Activated effector memory CD4-positive, alpha-beta T cell treated with Interleukin-2 at 50 U/mL for 16 hours (primary cell): ENCODE measurements around the gene BDH1.
"Not testable (repeated sequence)": the region's sequence is repeated elsewhere in the genome, so short reads cannot be mapped to it uniquely, and the experiment has no call there.

Source experiments
- DNase-seq: peaks from one replicate; pipeline ENCODE4 v3.0.0-alpha.2; 2020

BDH1 gene

GRCh38 chr3:197484204-197484901 lies 71.4 kb downstream of the BDH1 start:
- DNase-seq, result no peak

GRCh38 chr3:197482001-197482400 lies 73.8 kb downstream of the BDH1 start:
- DNase-seq, result no peak

- DNase-seq, result no peak
Measured at GRCh38 chr3:197480320-197480719, 75.4 kb downstream of the BDH1 start.

GRCh38 chr3:197478746-197479668 lies 76.8 kb downstream of the BDH1 start:
- DNase-seq, result no peak

GRCh38 chr3:197477816-197478215 lies 78.0 kb downstream of the BDH1 start:
- DNase-seq, result not testable (repeated sequence)

- DNase-seq, result no peak
Measured at GRCh38 chr3:197475997-197476525, 79.7 kb downstream of the BDH1 start.

GRCh38 chr3:197475514-197475913 lies 80.3 kb downstream of the BDH1 start:
- DNase-seq, result no peak

- no peak for DNase-seq
Measured at GRCh38 chr3:197472151-197472550, 83.6 kb downstream of the BDH1 start.

- DNase-seq, result no peak
Measured at GRCh38 chr3:197471221-197472010, 84.4 kb downstream of the BDH1 start.

GRCh38 chr3:197468866-197469382 lies 86.8 kb downstream of the BDH1 start:
- no peak for DNase-seq

- no peak for DNase-seq
Measured at GRCh38 chr3:197468167-197468566, 87.6 kb downstream of the BDH1 start.

GRCh38 chr3:197466586-197467399 lies 89.0 kb downstream of the BDH1 start:
- no peak for DNase-seq

- no peak for DNase-seq
Measured at GRCh38 chr3:197465996-197466549, 89.7 kb downstream of the BDH1 start.

- no peak for DNase-seq
Measured at GRCh38 chr3:197465197-197465995, 90.4 kb downstream of the BDH1 start.

GRCh38 chr3:197464794-197465193 lies 91.0 kb downstream of the BDH1 start:
- no peak for DNase-seq

GRCh38 chr3:197463279-197463678 lies 92.5 kb downstream of the BDH1 start:
- no peak for DNase-seq

- DNase-seq, result no peak
Measured at GRCh38 chr3:197462808-197463207, 93.0 kb downstream of the BDH1 start.

GRCh38 chr3:197460639-197461038 lies 95.1 kb downstream of the BDH1 start:
- no peak for DNase-seq

GRCh38 chr3:197460002-197460401 lies 95.8 kb downstream of the BDH1 start:
- no peak for DNase-seq
